Thyroid gland (tissue), 4 donors: ENCODE measurements around the gene F2RL2. TPM values are rescaled to one million over a fixed set of nuclear protein-coding genes. Genes with fewer than 3 reads are reported as not detected.

Experiments
- DNase-seq, 2 donors: peaks; one replicate each; pipeline ENCODE4 v3.0.0-alpha.2; 2019
- H3K27ac ChIP-seq, 3 donors: fragments of 200-600 bp; sonication (generic); 1 replicate in 2 of 3; 2 replicates in 1 of 3; pipeline ENCODE4 v1.5.1; 2016 to 2019; ENCODE audit warnings: mild to moderate bottlenecking in 1 of 3, moderate library complexity in 1 of 3
- H3K27me3 ChIP-seq: fragments of 200-600 bp; sonication (generic); one replicate; pipeline ENCODE4 v1.5.1; 2019
- H3K36me3 ChIP-seq, 2 donors: fragments of 200-600 bp; sonication (generic); one replicate each; pipeline ENCODE4 v1.5.1; 2016 to 2019
- H3K4me1 ChIP-seq, 2 donors: fragments of 200-600 bp; sonication (generic); one replicate each; pipeline ENCODE4 v1.5.1; 2017 to 2019
- H3K4me3 ChIP-seq, 3 donors: fragments of 200-600 bp; sonication (generic); replicated peaks in 1 of 3; 1 replicate in 2 of 3; 2 replicates in 1 of 3; pipeline ENCODE4 v1.5.1; 2016; ENCODE audit warnings: mild to moderate bottlenecking in 1 of 3
- H3K9me3 ChIP-seq: fragments of 200-600 bp; sonication (generic); one replicate; pipeline ENCODE4 v1.5.1; 2017
- CTCF ChIP-seq, 6 experiments: fragments of 200-600 bp in 3 of 6; fragments of 450-650 bp in 3 of 6; sonication (generic) in 3 of 6; IDR thresholded peaks; one replicate each; pipeline ENCODE4 v1.5.1; 2016 to 2019; ENCODE audit warnings: antibody characterized with exemption in 6 of 6, mild to moderate bottlenecking in 2 of 6, inconsistent platforms in 1 of 6, moderate library complexity in 1 of 6
- POLR2A ChIP-seq, 2 donors: fragments of 450-650 bp; IDR thresholded peaks; one replicate each; pipeline ENCODE4 v1.6.1; 2017; ENCODE audit warnings: antibody characterized with exemption in 2 of 2, mild to moderate bottlenecking in 2 of 2, moderate library complexity in 1 of 2
- WGBS, 2 donors: methylation state at CpG; one replicate each; pipeline ENCODE4 v1.1.5; 2017; 5-methylcytosine and 5-hydroxymethylcytosine counted together
- intact Hi-C: fragments of 100-400 bp; cut with DNase I; formaldehyde crosslinking; loops from one replicate; pipeline ENCODE4 v1.15.1; 2023
- total RNA-seq, 4 donors: library from RNA; depleted of rRNA; stranded (reverse); fragments of >200 nt; gene quantifications; one replicate each; pipeline ENCODE4 v1.2.3, GENCODE V29; 2016

F2RL2 gene
- total RNA-seq, 4 donors from 2014 or later, result 0.13 to 0.73 (median 0.33) TPM

DNA sequence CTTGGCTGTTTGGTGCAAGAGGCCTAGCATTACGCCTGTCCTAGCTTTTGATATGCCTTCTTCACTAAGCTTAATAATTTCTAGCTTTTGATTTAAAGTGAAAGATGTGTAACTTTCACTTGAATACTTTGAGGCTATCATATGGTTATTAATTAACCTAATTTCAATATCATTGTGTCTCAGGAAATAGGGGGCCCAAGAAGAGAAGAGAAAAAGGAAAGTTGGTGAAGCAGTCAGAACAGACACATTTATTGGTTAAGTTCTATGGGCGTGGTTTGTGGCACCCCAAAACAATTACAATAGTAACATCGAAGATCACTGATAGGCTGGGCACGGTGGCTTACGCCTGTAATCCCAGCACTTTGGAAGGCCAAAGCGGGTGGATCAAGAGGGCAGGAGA is 40.9 kb upstream of the F2RL2 start:
- WGBS, 2 donors, result 96 to 97% methylated on average over 6 of the region's 6 CpGs
- no peaks in the 10 kb centered on the region for H3K4me1 ChIP-seq
- H3K36me3 ChIP-seq, result peaks cover 0 to 2% of the 10 kb centered on the region in 2 donors
- TF ChIP-seq POLR2A (IDR thresholded peaks at IDR 0.05), result no peak
- no peak for TF ChIP-seq CTCF (IDR thresholded peaks at IDR 0.05)
- intact Hi-C loops, result no loop called here
- H3K9me3 ChIP-seq, result no peaks in the 10 kb centered on the region
- no peak overlapping the region for H3K27ac ChIP-seq
- no peak for DNase-seq
- H3K27me3 ChIP-seq, result no peaks in the 10 kb centered on the region
- H3K4me3 ChIP-seq, result no peak overlapping the region

GRCh38 chr5:76663573-76663972 is 40.4 kb upstream of the F2RL2 start:
- Histone ChIP-seq H3K4me3 (no peak overlapping the region), H3K9me3 (no peaks in the 10 kb centered on the region), H3K36me3 (peaks cover 0 to 2% of the 10 kb centered on the region in 2 donors), H3K27me3 (no peaks in the 10 kb centered on the region), H3K4me1 (no peaks in the 10 kb centered on the region), H3K27ac (no peak overlapping the region)
- intact Hi-C loops, result no loop called here
- TF ChIP-seq POLR2A (IDR thresholded peaks at IDR 0.05) (no peak), CTCF (IDR thresholded peaks at IDR 0.05) (no peak)
- 81 to 85% methylated on average over 3 of the region's 3 CpGs for WGBS, 2 donors
- no peak for DNase-seq

GRCh38 chr5:76662521-76662920 is 39.3 kb upstream of the F2RL2 start:
- DNase-seq, result no peak
- TF ChIP-seq CTCF (IDR thresholded peaks at IDR 0.05) (no peak), POLR2A (IDR thresholded peaks at IDR 0.05) (no peak)
- Histone ChIP-seq H3K36me3 (peaks cover 0 to 2% of the 10 kb centered on the region in 2 donors), H3K9me3 (no peaks in the 10 kb centered on the region), H3K27me3 (no peaks in the 10 kb centered on the region), H3K4me3 (no peak overlapping the region), H3K27ac (no peak overlapping the region), H3K4me1 (peaks cover 3 to 5% of the 10 kb centered on the region in 2 donors)
- intact Hi-C loops, result no loop called here
- 97 to 98% methylated on average over 5 of the region's 5 CpGs for WGBS, 2 donors

GRCh38 chr5:76660360-76660759 is 37.2 kb upstream of the F2RL2 start:
- DNase-seq, result no peak
- no peak for TF ChIP-seq CTCF (IDR thresholded peaks at IDR 0.05)
- TF ChIP-seq POLR2A (IDR thresholded peaks at IDR 0.05), result no peak
- H3K27ac ChIP-seq, result no peak overlapping the region
- no peaks in the 10 kb centered on the region for H3K9me3 ChIP-seq
- no peak overlapping the region for H3K4me3 ChIP-seq
- WGBS, 2 donors, result 71 to 82% methylated on average over 2 of the region's 2 CpGs
- peaks cover 0 to 2% of the 10 kb centered on the region in 2 donors for H3K36me3 ChIP-seq
- peaks cover 13 to 15% of the 10 kb centered on the region in 2 donors for H3K4me1 ChIP-seq
- H3K27me3 ChIP-seq, result no peaks in the 10 kb centered on the region
- intact Hi-C loops, result no loop called here

DNA sequence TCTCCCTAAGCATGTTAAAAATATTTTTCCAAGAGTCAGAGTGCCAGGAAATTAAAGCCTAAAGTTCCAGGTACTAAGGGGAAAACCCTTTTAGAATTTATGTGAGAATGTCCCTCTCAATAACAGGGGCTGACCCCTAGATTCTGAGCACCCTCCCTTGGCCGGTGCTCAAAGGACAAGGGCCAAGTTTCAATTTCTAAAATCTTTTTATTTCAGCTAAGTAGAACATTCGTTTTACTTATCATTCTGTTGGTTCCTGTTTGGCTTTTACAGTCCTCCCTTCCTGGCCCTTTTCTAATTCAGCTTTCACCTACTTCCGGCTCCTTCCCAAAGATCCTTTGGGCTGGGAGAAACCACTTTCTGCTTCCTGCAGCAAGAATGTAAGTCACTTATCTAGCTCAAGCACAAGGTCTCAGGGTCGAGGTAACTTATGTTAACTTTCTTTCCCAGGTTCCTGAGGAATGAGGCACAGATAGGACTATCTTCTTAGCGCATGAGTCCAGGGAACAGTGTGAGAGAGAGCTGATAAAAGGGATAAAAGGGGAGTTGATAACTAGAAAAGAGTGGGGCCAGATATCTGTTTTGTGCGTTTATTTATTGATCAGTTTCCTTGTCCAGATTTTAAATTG is 34.6 kb upstream of the F2RL2 start:
- DNase-seq, result no peak
- WGBS, 2 donors, result 61 to 66% methylated on average over 6 of the region's 6 CpGs
- Histone ChIP-seq H3K4me1 (peaks cover 13 to 15% of the 10 kb centered on the region in 2 donors), H3K4me3 (no peak overlapping the region), H3K9me3 (no peaks in the 10 kb centered on the region), H3K36me3 (peaks cover 0 to 2% of the 10 kb centered on the region in 2 donors), H3K27me3 (no peaks in the 10 kb centered on the region), H3K27ac (peak overlapping the region in 2 of 3 donors; percentile 34 to 46)
- no peak for TF ChIP-seq CTCF (IDR thresholded peaks at IDR 0.05)
- no peak for TF ChIP-seq POLR2A (IDR thresholded peaks at IDR 0.05)
- intact Hi-C loops, result no loop called here
